Measurements from ENCODE around the gene SYF2.
"Not testable (repeated sequence)": the region's sequence is repeated elsewhere in the genome, so short reads cannot be mapped to it uniquely, and the experiment has no call there.

SYF2 gene

GRCh38 chr1:25187904-25188303, 44.4 kb downstream of the SYF2 start:
- peaks cover 48% of the 10 kb centered on the region for H3K27me3 ChIP-seq (ENCODE audit: control insufficient read depth, insufficient read depth, low read length)
- H3K4me1 ChIP-seq (ENCODE audit: control insufficient read depth, insufficient read depth, low read length); H3K4me3 ChIP-seq (ENCODE audit: low read length); H3K9ac ChIP-seq (ENCODE audit: low read depth, low read length); H3K36me3 ChIP-seq (ENCODE audit: insufficient read depth, low read length); H3K9me3 ChIP-seq (replicated peaks; ENCODE audit: low read length); H3K4me2 ChIP-seq (ENCODE audit: low read length): not testable (repeated sequence)

DNA sequence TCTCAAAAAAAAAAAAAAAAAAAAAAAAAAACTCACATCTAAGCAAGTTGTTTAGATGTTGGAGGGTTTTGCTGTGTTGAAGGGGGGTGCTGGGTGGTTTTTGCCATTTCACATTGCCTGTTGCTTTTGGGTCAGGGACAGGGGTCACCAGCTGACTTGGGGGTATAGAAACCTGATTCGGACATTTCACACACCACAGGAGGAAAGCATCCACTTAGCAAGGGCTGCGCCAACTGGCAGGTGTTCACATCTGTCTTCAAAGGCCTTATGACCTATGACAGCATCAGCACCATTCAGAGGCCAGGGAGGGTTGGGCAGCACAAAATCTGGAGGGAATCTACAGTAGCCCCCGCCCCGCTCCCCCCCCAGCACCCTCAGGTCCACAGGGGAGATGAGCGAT, 45.2 kb downstream of the SYF2 start:
- Histone ChIP-seq H3K4me1 (ENCODE audit: control insufficient read depth, insufficient read depth, low read length) (no peaks in the 10 kb centered on the region), H3K9ac (ENCODE audit: low read depth, low read length) (no peak overlapping the region), H3K27me3 (ENCODE audit: control insufficient read depth, insufficient read depth, low read length) (peaks cover 40% of the 10 kb centered on the region), H3K36me3 (ENCODE audit: insufficient read depth, low read length) (no peaks in the 10 kb centered on the region), H3K4me3 (ENCODE audit: low read length) (no peak overlapping the region), H3K9me3 (replicated peaks; ENCODE audit: low read length) (no peaks in the 10 kb centered on the region), H3K4me2 (ENCODE audit: low read length) (no peak overlapping the region)

GRCh38 chr1:25186161-25187007, 45.9 kb downstream of the SYF2 start:
- Histone ChIP-seq H3K36me3 (ENCODE audit: insufficient read depth, low read length) (no peaks in the 10 kb centered on the region), H3K9ac (ENCODE audit: low read depth, low read length) (no peak overlapping the region), H3K9me3 (replicated peaks; ENCODE audit: low read length) (no peaks in the 10 kb centered on the region), H3K27me3 (ENCODE audit: control insufficient read depth, insufficient read depth, low read length) (peaks cover 36% of the 10 kb centered on the region), H3K4me2 (ENCODE audit: low read length) (no peak overlapping the region), H3K4me1 (ENCODE audit: control insufficient read depth, insufficient read depth, low read length) (no peaks in the 10 kb centered on the region), H3K4me3 (ENCODE audit: low read length) (no peak overlapping the region)

GRCh38 chr1:25185409-25186160, 46.7 kb downstream of the SYF2 start:
- Histone ChIP-seq H3K4me1 (ENCODE audit: control insufficient read depth, insufficient read depth, low read length) (no peaks in the 10 kb centered on the region), H3K27me3 (ENCODE audit: control insufficient read depth, insufficient read depth, low read length) (peaks cover 28% of the 10 kb centered on the region), H3K4me3 (ENCODE audit: low read length) (no peak overlapping the region), H3K9me3 (replicated peaks; ENCODE audit: low read length) (no peaks in the 10 kb centered on the region), H3K9ac (ENCODE audit: low read depth, low read length) (no peak overlapping the region), H3K4me2 (ENCODE audit: low read length) (no peak overlapping the region), H3K36me3 (ENCODE audit: insufficient read depth, low read length) (no peaks in the 10 kb centered on the region)

- Histone ChIP-seq H3K4me2 (ENCODE audit: low read length) (no peak overlapping the region), H3K9ac (ENCODE audit: low read depth, low read length) (no peak overlapping the region), H3K9me3 (replicated peaks; ENCODE audit: low read length) (no peaks in the 10 kb centered on the region), H3K27me3 (ENCODE audit: control insufficient read depth, insufficient read depth, low read length) (peaks cover 18% of the 10 kb centered on the region), H3K4me3 (ENCODE audit: low read length) (no peak overlapping the region), H3K4me1 (ENCODE audit: control insufficient read depth, insufficient read depth, low read length) (no peaks in the 10 kb centered on the region), H3K36me3 (ENCODE audit: insufficient read depth, low read length) (no peaks in the 10 kb centered on the region)
These were observed 48.1 kb downstream of the SYF2 start for GRCh38 chr1:25184001-25184762.

- Histone ChIP-seq H3K4me2 (ENCODE audit: low read length) (no peak overlapping the region), H3K27me3 (ENCODE audit: control insufficient read depth, insufficient read depth, low read length) (peaks cover 18% of the 10 kb centered on the region), H3K4me3 (ENCODE audit: low read length) (no peak overlapping the region), H3K36me3 (ENCODE audit: insufficient read depth, low read length) (no peaks in the 10 kb centered on the region), H3K9me3 (replicated peaks; ENCODE audit: low read length) (no peaks in the 10 kb centered on the region), H3K4me1 (ENCODE audit: control insufficient read depth, insufficient read depth, low read length) (no peaks in the 10 kb centered on the region), H3K9ac (ENCODE audit: low read depth, low read length) (no peak overlapping the region)
These were observed 48.9 kb downstream of the SYF2 start for GRCh38 chr1:25183126-25183980.

GRCh38 chr1:25182629-25183028, 49.7 kb downstream of the SYF2 start:
- Histone ChIP-seq H3K9ac (ENCODE audit: low read depth, low read length) (no peak overlapping the region), H3K27me3 (ENCODE audit: control insufficient read depth, insufficient read depth, low read length) (peaks cover 18% of the 10 kb centered on the region), H3K4me3 (ENCODE audit: low read length) (no peak overlapping the region), H3K4me1 (ENCODE audit: control insufficient read depth, insufficient read depth, low read length) (no peaks in the 10 kb centered on the region), H3K36me3 (ENCODE audit: insufficient read depth, low read length) (no peaks in the 10 kb centered on the region), H3K4me2 (ENCODE audit: low read length) (no peak overlapping the region), H3K9me3 (replicated peaks; ENCODE audit: low read length) (no peaks in the 10 kb centered on the region)

DNA sequence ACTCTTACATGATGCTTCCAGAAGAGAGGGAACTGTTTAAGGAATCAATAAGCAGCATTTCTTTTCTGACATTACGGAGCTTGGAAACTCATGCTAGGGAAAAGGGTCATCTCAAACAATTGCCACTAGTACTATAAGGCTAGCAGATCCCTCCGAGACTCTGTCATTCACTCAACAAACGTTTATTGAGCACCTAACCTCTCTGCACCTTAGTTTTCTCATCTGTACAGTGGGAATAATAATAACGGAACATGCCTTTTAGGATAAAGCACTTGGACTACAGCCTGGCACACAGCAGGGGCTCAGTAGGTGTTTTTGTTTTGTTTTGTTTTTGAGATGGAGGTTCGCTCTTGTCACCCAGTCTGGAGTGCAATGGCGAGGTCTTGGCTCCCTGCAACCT, 51.3 kb downstream of the SYF2 start:
- Histone ChIP-seq H3K9ac (ENCODE audit: low read depth, low read length) (no peak overlapping the region), H3K4me2 (ENCODE audit: low read length) (no peak overlapping the region), H3K36me3 (ENCODE audit: insufficient read depth, low read length) (no peaks in the 10 kb centered on the region)

DNA sequence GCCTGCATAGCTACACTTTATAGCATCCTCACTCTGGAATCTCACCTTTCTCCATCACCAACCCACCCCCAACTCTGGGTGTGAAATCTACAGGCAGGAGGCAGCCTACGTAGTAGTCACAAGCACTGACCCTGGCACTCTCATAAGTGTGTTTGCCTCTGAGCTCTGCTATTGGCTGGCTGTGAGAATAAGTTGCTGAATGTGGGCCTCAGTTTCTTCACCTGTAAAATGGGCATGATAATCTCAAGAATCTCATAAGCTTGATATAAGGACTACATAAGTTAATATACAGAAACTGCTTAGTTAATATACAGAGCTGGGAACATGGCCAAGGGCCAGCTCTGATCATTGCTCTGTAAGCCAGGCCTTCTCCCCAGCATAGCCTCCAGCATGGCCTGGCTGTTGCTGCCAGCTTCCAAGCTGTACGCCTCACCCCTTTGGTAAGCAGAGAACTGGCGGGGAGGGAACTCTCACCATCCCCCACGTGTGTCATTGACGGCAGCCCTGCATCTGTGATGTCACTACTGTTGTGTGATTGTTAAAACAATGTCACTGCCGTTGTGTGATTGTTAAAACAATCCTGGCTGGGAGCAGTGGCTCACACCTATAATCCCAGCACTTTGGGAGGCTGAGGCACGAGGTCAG, 53.3 kb downstream of the SYF2 start:
- Histone ChIP-seq H3K4me2 (ENCODE audit: low read length) (no peak overlapping the region), H3K9me3 (replicated peaks; ENCODE audit: low read length) (no peaks in the 10 kb centered on the region), H3K27me3 (ENCODE audit: control insufficient read depth, insufficient read depth, low read length) (peaks cover 14% of the 10 kb centered on the region), H3K36me3 (ENCODE audit: insufficient read depth, low read length) (no peaks in the 10 kb centered on the region), H3K4me1 (ENCODE audit: control insufficient read depth, insufficient read depth, low read length) (no peaks in the 10 kb centered on the region), H3K4me3 (ENCODE audit: low read length) (no peak overlapping the region), H3K9ac (ENCODE audit: low read depth, low read length) (no peak overlapping the region)

More for the DNA sequence above, 51.3 kb downstream of the SYF2 start:
- H3K4me3 ChIP-seq (ENCODE audit: low read length) = no peak overlapping the region
- no peaks in the 10 kb centered on the region for H3K4me1 ChIP-seq (ENCODE audit: control insufficient read depth, insufficient read depth, low read length)
- peaks cover 15% of the 10 kb centered on the region for H3K27me3 ChIP-seq (ENCODE audit: control insufficient read depth, insufficient read depth, low read length)
- H3K9me3 ChIP-seq (replicated peaks; ENCODE audit: low read length) = no peaks in the 10 kb centered on the region

GRCh38 chr1:25174730-25175612, 57.3 kb downstream of the SYF2 start:
- no peaks in the 10 kb centered on the region for H3K9me3 ChIP-seq (replicated peaks; ENCODE audit: low read length)
- H3K4me1 ChIP-seq (ENCODE audit: control insufficient read depth, insufficient read depth, low read length) = no peaks in the 10 kb centered on the region
- no peak overlapping the region for H3K4me3 ChIP-seq (ENCODE audit: low read length)
- peaks cover 12% of the 10 kb centered on the region for H3K27me3 ChIP-seq (ENCODE audit: control insufficient read depth, insufficient read depth, low read length)
- no peak overlapping the region for H3K9ac ChIP-seq (ENCODE audit: low read depth, low read length)
- no peaks in the 10 kb centered on the region for H3K36me3 ChIP-seq (ENCODE audit: insufficient read depth, low read length)
- no peak overlapping the region for H3K4me2 ChIP-seq (ENCODE audit: low read length)

Measured in skeletal muscle satellite cell (primary cell).